LNCaP clone FGC (cell line): ENCODE measurements around the gene ZBTB47.

Experiments used
- DNase-seq: peaks from one replicate; pipeline ENCODE4 v3.0.0-alpha.2; 2011; ENCODE audit warnings: low read depth
- H3K4me3 ChIP-seq: 2 replicates; pipeline ENCODE4 v1.5.1; 2011; ENCODE audit warnings: mild to moderate bottlenecking, low read depth, low read length, control low read depth
- CTCF ChIP-seq: IDR thresholded peaks from 2 replicates; pipeline ENCODE4 v1.5.1; 2012; ENCODE audit warnings: mild to moderate bottlenecking; ENCODE audit not compliant: control insufficient read depth, insufficient read depth; ENCODE audit errors: extremely low read depth

ZBTB47 gene

GRCh38 chr3:42653560-42654330, at the start of gene ZBTB47:
Gene ZBTB47, plus strand, starts transcription at chr3:42653697. Its CDS starts 4,659 bp downstream, at chr3:42658356.
- no peak for DNase-seq
- peak within 1 kb of the TSS; percentile 64 for H3K4me3 ChIP-seq
- no peak for TF ChIP-seq CTCF

- no peak for TF ChIP-seq CTCF
- DNase-seq = no peak
- no peak overlapping the region for H3K4me3 ChIP-seq
These were observed 47.8 kb upstream of the ZBTB47 start for GRCh38 chr3:42605546-42606173.

GRCh38 chr3:42608581-42608980, 44.9 kb upstream of the ZBTB47 start:
- no peak for TF ChIP-seq CTCF
- no peak overlapping the region for H3K4me3 ChIP-seq
- DNase-seq = no peak

GRCh38 chr3:42610976-42611375, 42.5 kb upstream of the ZBTB47 start:
- TF ChIP-seq CTCF = no peak
- no peak overlapping the region for H3K4me3 ChIP-seq
- no peak for DNase-seq

- DNase-seq = no peak
- H3K4me3 ChIP-seq = no peak overlapping the region
- no peak for TF ChIP-seq CTCF
These were observed 41.3 kb upstream of the ZBTB47 start for GRCh38 chr3:42612217-42612616.

GRCh38 chr3:42612928-42613327, 40.6 kb upstream of the ZBTB47 start:
- no peak overlapping the region for H3K4me3 ChIP-seq
- no peak for TF ChIP-seq CTCF
- no peak for DNase-seq
